ENCODE data around the gene KLF7. TPM values are rescaled to one million over a fixed set of nuclear protein-coding genes. Genes with fewer than 3 reads are reported as not detected.

The KLF7 gene
- polyA plus RNA-seq, 2 of the 4 experiments (the other 2 are of a cell fraction): 17.8 to 29.8 TPM

DNA sequence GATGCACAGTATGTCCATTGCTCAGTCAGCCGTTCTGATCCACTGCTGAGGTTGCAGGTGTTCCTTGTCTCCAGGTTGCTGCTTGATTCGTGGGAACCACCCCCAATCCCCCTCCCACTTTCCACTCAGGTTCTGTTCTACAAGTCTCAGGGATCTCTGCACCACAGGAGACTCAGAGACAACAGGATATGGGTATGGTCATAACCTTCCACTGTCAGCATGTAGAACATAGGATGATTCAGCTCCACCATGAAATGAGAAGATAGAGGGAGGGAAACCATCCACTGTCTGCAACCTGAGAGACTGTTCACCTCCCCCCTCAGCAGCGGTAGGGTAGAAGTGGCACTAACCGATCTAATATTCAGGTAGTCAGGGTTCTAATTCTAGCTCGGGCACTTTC, 19.0 kb upstream of the KLF7 start:
- FAIRE-seq (no peak), DNase-seq (ENCODE audit: low read depth in 1 of 2, low spot score in 1 of 2) (no peak), ATAC-seq (peak; percentile 42 to 57; a peak in 3 of 6 replicates)
- Histone ChIP-seq H3K4me3 (no peak overlapping the region), H3K27ac (peak overlapping the region; percentile 23 to 63; a peak in 3 of 6 replicates), H3K9me3 (no peaks in the 10 kb centered on the region), H3K4me2 (peak overlapping the region; percentile 20; the same call in 2 of the 3 replicates), H3K4me1 (peaks cover 33% of the 10 kb centered on the region)
- TF ChIP-seq RFX5 (IDR thresholded peaks at IDR 0.05) (no peak), HEYL (CRISPR knock-in tag; IDR thresholded peaks at IDR 0.05) (no peak), FOSB (CRISPR knock-in tag; IDR thresholded peaks at IDR 0.05) (no peak), RCOR1 (IDR thresholded peaks at IDR 0.05; ENCODE audit: low read depth, low read length) (no peak), KDM5A (IDR thresholded peaks at IDR 0.05) (no peak)
- TF ChIP-seq, protein P1, sequence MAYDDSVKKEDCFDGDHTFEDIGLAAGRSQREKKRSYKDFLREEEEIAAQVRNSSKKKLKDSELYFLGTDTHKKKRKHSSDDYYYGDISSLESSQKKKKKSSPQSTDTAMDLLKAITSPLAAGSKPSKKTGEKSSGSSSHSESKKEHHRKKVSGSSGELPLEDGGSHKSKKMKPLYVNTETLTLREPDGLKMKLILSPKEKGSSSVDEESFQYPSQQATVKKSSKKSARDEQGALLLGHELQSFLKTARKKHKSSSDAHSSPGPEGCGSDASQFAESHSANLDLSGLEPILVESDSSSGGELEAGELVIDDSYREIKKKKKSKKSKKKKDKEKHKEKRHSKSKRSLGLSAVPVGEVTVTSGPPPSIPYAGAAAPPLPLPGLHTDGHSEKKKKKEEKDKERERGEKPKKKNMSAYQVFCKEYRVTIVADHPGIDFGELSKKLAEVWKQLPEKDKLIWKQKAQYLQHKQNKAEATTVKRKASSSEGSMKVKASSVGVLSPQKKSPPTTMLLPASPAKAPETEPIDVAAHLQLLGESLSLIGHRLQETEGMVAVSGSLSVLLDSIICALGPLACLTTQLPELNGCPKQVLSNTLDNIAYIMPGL (CRISPR knock-in tag; IDR thresholded peaks at IDR 0.05; ENCODE audit: borderline replicate concordance): no peak
- TF ChIP-seq, protein P2, sequence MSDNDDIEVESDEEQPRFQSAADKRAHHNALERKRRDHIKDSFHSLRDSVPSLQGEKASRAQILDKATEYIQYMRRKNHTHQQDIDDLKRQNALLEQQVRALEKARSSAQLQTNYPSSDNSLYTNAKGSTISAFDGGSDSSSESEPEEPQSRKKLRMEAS (IDR thresholded peaks at IDR 0.05): no peak
- POLR2A ChIA-PET: interaction anchor here (1.1 kb wide), 1 partner anchor 19 kb away, joined by 3 read pairs; the partner anchor contains the start of gene KLF7
- CTCF ChIA-PET: interaction anchor here (0.7 kb wide), 1 partner anchor 61 kb away, joined by 3 read pairs; no protein-coding TSS in a partner anchor
- WGBS (ENCODE audit: missing lambda C conversion rate): 66% methylated on average over 5 of the region's 5 CpGs

DNA sequence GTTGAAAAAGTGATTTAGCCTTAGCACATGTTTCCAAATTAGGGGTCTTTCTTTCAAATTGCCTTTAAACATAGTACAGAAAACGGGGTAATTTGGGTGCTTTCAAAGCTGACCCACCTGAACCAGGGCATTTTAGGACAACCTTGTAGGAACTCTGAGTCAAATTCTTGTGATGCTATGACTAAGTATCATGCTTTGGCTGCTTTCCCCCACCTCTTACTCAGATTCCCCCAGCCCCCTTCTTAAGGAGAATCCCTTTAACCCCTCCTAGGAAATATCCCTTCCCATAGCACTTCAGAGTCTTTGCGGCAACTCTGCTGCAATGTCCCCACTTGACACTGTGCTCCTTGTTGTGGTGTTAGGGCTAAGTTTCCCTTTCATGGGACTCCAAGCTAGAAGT, 18.6 kb upstream of the KLF7 start:
- CTCF ChIA-PET: interaction anchor here (0.7 kb wide), 1 partner anchor 62 kb away, joined by 3 read pairs; no protein-coding TSS in a partner anchor

DNA sequence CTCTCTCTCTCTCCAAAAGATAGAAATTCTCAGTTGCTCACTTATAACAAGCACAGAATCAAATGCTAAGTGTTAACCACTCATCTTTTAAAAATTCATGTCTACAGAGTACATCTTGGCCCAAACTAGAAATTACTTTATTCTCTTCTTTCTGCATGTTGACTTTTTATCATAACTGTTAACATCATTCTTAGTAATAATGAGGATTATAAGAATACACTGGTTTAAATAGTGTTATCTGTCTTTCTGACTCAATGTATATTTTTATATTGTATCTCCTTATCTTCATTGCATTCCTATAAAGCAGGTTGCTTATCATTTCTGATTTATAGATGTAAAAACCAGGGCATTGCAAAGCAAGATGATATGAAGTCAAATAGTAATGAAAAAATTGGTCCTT, 17.8 kb upstream of the KLF7 start:
- FAIRE-seq: no peak
- TF ChIP-seq MAFK (IDR thresholded peaks at IDR 0.05; ENCODE audit: partially characterized antibody) (no peak), ESRRA (IDR thresholded peaks at IDR 0.05; ENCODE audit: borderline replicate concordance, low read length) (no peak), KDM5A (IDR thresholded peaks at IDR 0.05) (no peak), JUNB (IDR thresholded peaks at IDR 0.05) (no peak), RCOR1 (IDR thresholded peaks at IDR 0.05; ENCODE audit: low read depth, low read length) (no peak), CBX2 (IDR thresholded peaks at IDR 0.05; ENCODE audit: borderline replicate concordance, low read depth) (no peak), NR3C1 (IDR thresholded peaks at IDR 0.05) (no peak), RNF2 (IDR thresholded peaks at IDR 0.05; ENCODE audit: borderline replicate concordance, low read depth) (no peak), CHD4 (IDR thresholded peaks at IDR 0.05; ENCODE audit: borderline replicate concordance) (no peak), GATA3 (IDR thresholded peaks at IDR 0.05; ENCODE audit: borderline replicate concordance) (no peak), BHLHE40 (IDR thresholded peaks at IDR 0.05; ENCODE audit: low read depth, low read length) (no peak)
- TF ChIP-seq, protein P2 (IDR thresholded peaks at IDR 0.05): no peak
- TF ChIP-seq, protein P3, sequence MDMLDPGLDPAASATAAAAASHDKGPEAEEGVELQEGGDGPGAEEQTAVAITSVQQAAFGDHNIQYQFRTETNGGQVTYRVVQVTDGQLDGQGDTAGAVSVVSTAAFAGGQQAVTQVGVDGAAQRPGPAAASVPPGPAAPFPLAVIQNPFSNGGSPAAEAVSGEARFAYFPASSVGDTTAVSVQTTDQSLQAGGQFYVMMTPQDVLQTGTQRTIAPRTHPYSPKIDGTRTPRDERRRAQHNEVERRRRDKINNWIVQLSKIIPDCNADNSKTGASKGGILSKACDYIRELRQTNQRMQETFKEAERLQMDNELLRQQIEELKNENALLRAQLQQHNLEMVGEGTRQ (IDR thresholded peaks at IDR 0.05): no peak
- TF ChIP-seq, protein P1 (CRISPR knock-in tag; IDR thresholded peaks at IDR 0.05; ENCODE audit: borderline replicate concordance): no peak
- Histone ChIP-seq H3K4me3 (no peak overlapping the region), H3K9me3 (no peaks in the 10 kb centered on the region), H3K4me1 (peaks cover 26% of the 10 kb centered on the region), H3K4me2 (0 out of 3 replicates have a peak overlapping the region, but pooled peaks have one; percentile 33), H3K27ac (peak overlapping the region in 1 of 2 experiments; percentile 40; a peak in 1 of 6 replicates)
- ChIA-PET CTCF (no interaction called here), POLR2A (no interaction called here)
- ATAC-seq: no peak
- DNase-seq (ENCODE audit: low read depth in 1 of 2, low spot score in 1 of 2): no peak

More for the DNA sequence above, 18.6 kb upstream of the KLF7 start:
- DNase-seq (ENCODE audit: low read depth in 1 of 2, low spot score in 1 of 2): no peak
- WGBS (ENCODE audit: missing lambda C conversion rate): 75% methylated on average over 2 of the region's 2 CpGs
- POLR2A ChIA-PET: no interaction called here
- H3K27ac ChIP-seq: peak overlapping the region; percentile 23 to 63; a peak in 3 of 6 replicates
- TF ChIP-seq JUNB (IDR thresholded peaks at IDR 0.05) (0 out of 2 replicates have a peak, but pooled peaks have one; percentile 33), FOSL2 (IDR thresholded peaks at IDR 0.05) (no peak), FOSL2 (CRISPR knock-in tag; IDR thresholded peaks at IDR 0.05) (peak; percentile 26; the same call in 1 of the 2 replicates), ZFP36 (IDR thresholded peaks at IDR 0.05; ENCODE audit: borderline replicate concordance, partially characterized antibody) (no peak), SREBF2 (IDR thresholded peaks at IDR 0.05) (no peak)
- no peaks in the 10 kb centered on the region for H3K9me3 ChIP-seq
- H3K4me1 ChIP-seq: peaks cover 33% of the 10 kb centered on the region
- no peak overlapping the region for H3K4me3 ChIP-seq
- H3K4me2 ChIP-seq: peak overlapping the region; percentile 20; the same call in 2 of the 3 replicates
- no peak for FAIRE-seq
- peak; percentile 41 to 57; a peak in 4 of 6 replicates for ATAC-seq

Measured in A549 (cell line).